CD8-positive, alpha-beta memory T cell (primary cell): ENCODE measurements around the gene HS2ST1. TPM values are rescaled to one million over a fixed set of nuclear protein-coding genes. Genes with fewer than 3 reads are reported as not detected.

ENCODE experiments used
- CTCF ChIA-PET: fragments of 350-600 bp; sonication (Branson Sonifier 250); formaldehyde crosslinking; loops from one replicate; lab custom pipeline; 2021; ENCODE audit warnings: antibody characterized with exemption; lab: Charles Lee
- POLR2A ChIA-PET: fragments of 350-600 bp; sonication (Branson Sonifier 250); formaldehyde crosslinking; loops from one replicate; lab custom pipeline; 2021; ENCODE audit warnings: antibody characterized with exemption; lab: Charles Lee
- DNase-seq, 5 donors: peaks; one replicate each; pipeline versions ENCODE4 v3.0.0 to v3.0.0-alpha.2; 2020 to 2022; ENCODE audit warnings: mixed read lengths in 1 of 5
- H3K27ac ChIP-seq: one replicate; pipeline ENCODE4 v1.7.0; 2013; ENCODE audit warnings: low read depth, mild to moderate bottlenecking, low read length, moderate library complexity
- H3K27me3 ChIP-seq: 2 replicates; pipeline ENCODE4 v1.7.0; 2013; ENCODE audit warnings: low read length, mild to moderate bottlenecking; ENCODE audit not compliant: insufficient read depth, poor library complexity, severe bottlenecking
- H3K36me3 ChIP-seq: 2 replicates; pipeline ENCODE4 v1.7.0; 2013; ENCODE audit warnings: mild to moderate bottlenecking, low read length, moderate library complexity; ENCODE audit not compliant: insufficient read depth
- H3K4me1 ChIP-seq: 2 replicates; pipeline ENCODE4 v1.7.0; 2013; ENCODE audit warnings: mild to moderate bottlenecking, low read length, moderate library complexity; ENCODE audit not compliant: insufficient read depth
- H3K4me3 ChIP-seq: 2 replicates; pipeline ENCODE4 v1.7.0; 2013; ENCODE audit warnings: mild to moderate bottlenecking, low read length
- H3K9me3 ChIP-seq: 2 replicates; pipeline ENCODE4 v1.7.0; 2013; ENCODE audit warnings: mild to moderate bottlenecking, low read length
- H3K27ac Mint-ChIP-seq, 8 donors: one replicate each; pipeline ENCODE4 v1.8.0; 2020 to 2021; ENCODE audit warnings: mixed read lengths in 8 of 8, mild to moderate bottlenecking in 6 of 8, inconsistent platforms in 3 of 8, moderate library complexity in 3 of 8
- H3K27me3 Mint-ChIP-seq, 2 donors: one replicate each; pipeline ENCODE4 v1.8.0; 2020 to 2021; ENCODE audit warnings: mixed read lengths in 2 of 2, mild to moderate bottlenecking in 1 of 2, moderate library complexity in 1 of 2
- H3K36me3 Mint-ChIP-seq, 3 donors: one replicate each; pipeline ENCODE4 v1.8.0; 2020 to 2021; ENCODE audit warnings: mixed read lengths in 3 of 3, inconsistent platforms in 1 of 3, mild to moderate bottlenecking in 1 of 3
- H3K4me1 Mint-ChIP-seq, 3 donors: one replicate each; pipeline ENCODE4 v1.8.0; 2020 to 2021; ENCODE audit warnings: mixed read lengths in 3 of 3, inconsistent platforms in 1 of 3, mild to moderate bottlenecking in 1 of 3
- H3K4me3 Mint-ChIP-seq, 7 donors: one replicate each; pipeline ENCODE4 v1.8.0; 2020 to 2021; ENCODE audit warnings: mixed read lengths in 7 of 7, mild to moderate bottlenecking in 6 of 7, moderate library complexity in 4 of 7, inconsistent platforms in 2 of 7
- H3K9me3 Mint-ChIP-seq, 5 donors: one replicate each; pipeline ENCODE4 v1.8.0; 2020 to 2022; ENCODE audit warnings: mixed read lengths in 5 of 5, mild to moderate bottlenecking in 3 of 5, moderate library complexity in 2 of 5, inconsistent platforms in 1 of 5
- polyA plus RNA-seq: library from polyadenylated mRNA; unstranded; fragments of 300-500 nt; fragmentation: Illumina TruSeq; gene quantifications from one replicate; pipeline ENCODE4 v1.2.3, GENCODE V29; 2021
- total RNA-seq, 2 experiments: library from RNA; stranded (reverse); gene quantifications; one replicate each; pipeline ENCODE4 v1.2.3, GENCODE V29; 2021

Gene HS2ST1
- total and polyA plus RNA-seq, 3 experiments from 2014 or later: 8.4 to 20.2 (median 18.8) TPM

DNA sequence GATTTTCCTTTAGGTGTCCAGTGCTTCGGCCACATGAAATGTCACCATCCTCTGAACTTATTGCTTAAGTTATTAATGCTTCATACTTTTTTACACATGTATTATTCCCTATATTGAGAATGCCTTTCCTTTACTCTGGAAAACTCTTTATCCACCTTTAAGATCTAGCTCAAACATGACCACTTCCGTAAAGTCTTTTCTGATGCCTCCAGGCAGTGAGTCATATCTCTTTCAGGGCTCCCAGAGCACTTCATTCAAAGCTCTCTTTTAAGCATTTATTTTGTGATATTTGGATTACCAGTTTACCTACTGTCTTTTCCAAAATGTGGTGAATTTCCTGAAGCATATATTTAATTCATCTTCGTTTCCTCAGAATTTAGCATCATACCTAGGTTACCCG lies 178.9 kb downstream of the HS2ST1 start:
- DNase-seq: no peak
- Histone ChIP-seq H3K4me1 (no peaks in the 10 kb centered on the region), H3K36me3 (no peaks in the 10 kb centered on the region), H3K9me3 (no peaks in the 10 kb centered on the region), H3K27ac (no peak overlapping the region), H3K4me3 (no peak overlapping the region), H3K27me3 (no peaks in the 10 kb centered on the region)
- H3K4me3 Mint-ChIP-seq: no peak overlapping the region
- no peak overlapping the region for H3K27ac Mint-ChIP-seq
- ChIA-PET CTCF (interaction anchor here (2.5 kb wide), 1 partner anchor 8 kb away, joined by 7 read pairs; no protein-coding TSS in a partner anchor), POLR2A (no interaction called here)
- peaks cover 0 to 3% (median 0%) of the 10 kb centered on the region in 5 donors for H3K9me3 Mint-ChIP-seq
- peaks cover 2 to 10% (median 6%) of the 10 kb centered on the region in 3 donors for H3K4me1 Mint-ChIP-seq
- H3K27me3 Mint-ChIP-seq: no peaks in the 10 kb centered on the region
- peaks cover 5 to 13% (median 9%) of the 10 kb centered on the region in 3 donors for H3K36me3 Mint-ChIP-seq

GRCh38 chr1:87094238-87094637 lies 179.8 kb downstream of the HS2ST1 start:
- H3K4me1 ChIP-seq: no peaks in the 10 kb centered on the region
- H3K27me3 ChIP-seq: no peaks in the 10 kb centered on the region
- Mint-ChIP-seq H3K27ac (no peak overlapping the region), H3K4me3 (no peak overlapping the region), H3K9me3 (peaks cover 0 to 3% (median 2%) of the 10 kb centered on the region in 5 donors), H3K4me1 (peaks cover under 1 to 5% (median 2%) of the 10 kb centered on the region in 3 donors), H3K36me3 (peaks cover 5 to 16% (median 13%) of the 10 kb centered on the region in 3 donors), H3K27me3 (no peaks in the 10 kb centered on the region)
- H3K27ac ChIP-seq: no peak overlapping the region
- no peaks in the 10 kb centered on the region for H3K9me3 ChIP-seq
- no peaks in the 10 kb centered on the region for H3K36me3 ChIP-seq
- no peak for DNase-seq
- ChIA-PET CTCF (interaction anchor here (2.5 kb wide), 1 partner anchor 9 kb away, joined by 7 read pairs; no protein-coding TSS in a partner anchor), POLR2A (no interaction called here)
- H3K4me3 ChIP-seq: no peak overlapping the region

- H3K36me3 Mint-ChIP-seq: peaks cover 25 to 39% (median 36%) of the 10 kb centered on the region in 3 donors
- H3K27me3 ChIP-seq: no peaks in the 10 kb centered on the region
- no peak overlapping the region for H3K4me3 ChIP-seq
- CTCF ChIA-PET: interaction anchor here (1.0 kb wide), 1 partner anchor 15 kb away, joined by 3 read pairs; no protein-coding TSS in a partner anchor
- H3K36me3 ChIP-seq: no peaks in the 10 kb centered on the region
- peaks cover 0 to 12% (median 7%) of the 10 kb centered on the region in 5 donors for H3K9me3 Mint-ChIP-seq
- H3K9me3 ChIP-seq: no peaks in the 10 kb centered on the region
- no peaks in the 10 kb centered on the region for H3K4me1 Mint-ChIP-seq
- H3K27ac ChIP-seq: no peak overlapping the region
- no peak overlapping the region for H3K4me3 Mint-ChIP-seq
- no peak overlapping the region for H3K27ac Mint-ChIP-seq
- no peak for DNase-seq
- POLR2A ChIA-PET: no interaction called here
- H3K4me1 ChIP-seq: no peaks in the 10 kb centered on the region
- no peaks in the 10 kb centered on the region for H3K27me3 Mint-ChIP-seq
Observed at GRCh38 chr1:87100271-87100670, 185.8 kb downstream of the HS2ST1 start.

DNA sequence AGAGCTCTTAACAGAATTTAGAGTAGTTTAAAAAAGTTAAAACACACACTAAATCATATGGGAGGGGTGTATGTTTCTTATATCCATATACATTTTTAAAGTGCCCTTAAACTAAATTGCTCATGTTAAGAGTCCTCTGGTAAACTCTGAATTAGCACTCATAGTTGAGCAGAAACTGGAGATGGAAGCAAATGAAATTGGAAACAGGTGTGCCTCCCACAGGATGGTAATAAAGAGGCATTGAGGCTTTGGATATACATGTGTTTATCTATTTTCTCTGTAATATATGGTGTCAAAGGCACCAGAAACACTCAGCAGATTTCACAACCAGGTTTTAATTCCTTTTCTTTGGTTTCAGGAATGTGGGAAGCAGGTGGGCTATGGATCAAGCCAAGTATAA lies 188.6 kb downstream of the HS2ST1 start:
- no peak overlapping the region for H3K27ac ChIP-seq
- no peak for DNase-seq
- POLR2A ChIA-PET: no interaction called here
- H3K4me1 ChIP-seq: no peaks in the 10 kb centered on the region
- CTCF ChIA-PET: no interaction called here
- H3K4me3 ChIP-seq: no peak overlapping the region
- Mint-ChIP-seq H3K36me3 (peaks cover 22 to 32% (median 30%) of the 10 kb centered on the region in 3 donors), H3K4me1 (no peaks in the 10 kb centered on the region), H3K27ac (no peak overlapping the region), H3K4me3 (no peak overlapping the region), H3K27me3 (no peaks in the 10 kb centered on the region), H3K9me3 (peaks cover 0 to 10% (median 7%) of the 10 kb centered on the region in 5 donors)
- H3K27me3 ChIP-seq: no peaks in the 10 kb centered on the region
- no peaks in the 10 kb centered on the region for H3K36me3 ChIP-seq
- H3K9me3 ChIP-seq: no peaks in the 10 kb centered on the region

- Histone ChIP-seq H3K27ac (no peak overlapping the region), H3K9me3 (no peaks in the 10 kb centered on the region), H3K4me1 (no peaks in the 10 kb centered on the region), H3K4me3 (no peak overlapping the region), H3K36me3 (no peaks in the 10 kb centered on the region), H3K27me3 (no peaks in the 10 kb centered on the region)
- H3K27ac Mint-ChIP-seq: no peak overlapping the region
- peaks cover 0 to 9% (median 7%) of the 10 kb centered on the region in 5 donors for H3K9me3 Mint-ChIP-seq
- CTCF ChIA-PET: no interaction called here
- H3K4me1 Mint-ChIP-seq: no peaks in the 10 kb centered on the region
- POLR2A ChIA-PET: no interaction called here
- H3K36me3 Mint-ChIP-seq: peaks cover 22 to 30% (median 24%) of the 10 kb centered on the region in 3 donors
- no peak overlapping the region for H3K4me3 Mint-ChIP-seq
- no peak for DNase-seq
- H3K27me3 Mint-ChIP-seq: no peaks in the 10 kb centered on the region
Observed at GRCh38 chr1:87104140-87104539, 189.7 kb downstream of the HS2ST1 start.

DNA sequence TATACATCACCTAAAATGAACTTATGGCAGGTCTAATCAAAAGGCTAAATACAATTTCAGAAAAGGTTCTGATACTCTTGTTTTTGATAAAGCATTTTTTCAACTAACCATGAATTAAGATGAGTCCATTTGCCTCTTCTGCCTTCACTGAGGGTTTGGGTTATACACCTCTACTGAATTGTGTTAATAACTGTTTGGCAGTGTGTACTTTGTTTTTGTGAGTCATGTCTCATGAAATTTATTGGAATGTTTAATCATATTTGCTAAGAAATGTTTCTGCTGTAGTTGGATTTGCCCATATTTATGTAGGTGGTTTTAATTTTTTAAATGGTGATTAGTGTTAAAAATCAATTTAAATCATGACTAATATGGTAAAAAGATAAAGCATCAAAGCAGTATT lies 190.5 kb downstream of the HS2ST1 start:
- Histone ChIP-seq H3K9me3 (no peaks in the 10 kb centered on the region), H3K36me3 (no peaks in the 10 kb centered on the region), H3K27me3 (no peaks in the 10 kb centered on the region), H3K27ac (no peak overlapping the region), H3K4me3 (no peak overlapping the region), H3K4me1 (no peaks in the 10 kb centered on the region)
- no peak for DNase-seq
- no peak overlapping the region for H3K4me3 Mint-ChIP-seq
- POLR2A ChIA-PET: no interaction called here
- no peaks in the 10 kb centered on the region for H3K27me3 Mint-ChIP-seq
- H3K9me3 Mint-ChIP-seq: peaks cover 0 to 5% (median 4%) of the 10 kb centered on the region in 5 donors
- CTCF ChIA-PET: no interaction called here
- H3K4me1 Mint-ChIP-seq: no peaks in the 10 kb centered on the region
- peaks cover 16 to 25% (median 18%) of the 10 kb centered on the region in 3 donors for H3K36me3 Mint-ChIP-seq
- no peak overlapping the region for H3K27ac Mint-ChIP-seq

GRCh38 chr1:87106144-87106543 lies 191.7 kb downstream of the HS2ST1 start:
- POLR2A ChIA-PET: no interaction called here
- no peak for DNase-seq
- Mint-ChIP-seq H3K4me3 (no peak overlapping the region), H3K27me3 (no peaks in the 10 kb centered on the region), H3K36me3 (peaks cover 8 to 20% (median 16%) of the 10 kb centered on the region in 3 donors), H3K4me1 (no peaks in the 10 kb centered on the region), H3K27ac (peak overlapping the region in 1 of 8 donors; percentile 20), H3K9me3 (peaks cover 0 to 5% (median 2%) of the 10 kb centered on the region in 5 donors)
- CTCF ChIA-PET: no interaction called here
- H3K36me3 ChIP-seq: no peaks in the 10 kb centered on the region
- H3K4me1 ChIP-seq: no peaks in the 10 kb centered on the region
- no peak overlapping the region for H3K4me3 ChIP-seq
- H3K27me3 ChIP-seq: no peaks in the 10 kb centered on the region
- H3K9me3 ChIP-seq: no peaks in the 10 kb centered on the region
- no peak overlapping the region for H3K27ac ChIP-seq

GRCh38 chr1:87106867-87107266 lies 192.4 kb downstream of the HS2ST1 start:
- no peaks in the 10 kb centered on the region for H3K9me3 ChIP-seq
- H3K4me1 Mint-ChIP-seq: no peaks in the 10 kb centered on the region
- H3K27me3 ChIP-seq: no peaks in the 10 kb centered on the region
- no peak overlapping the region for H3K27ac Mint-ChIP-seq
- H3K9me3 Mint-ChIP-seq: no peaks in the 10 kb centered on the region
- H3K36me3 Mint-ChIP-seq: peaks cover 4 to 18% (median 13%) of the 10 kb centered on the region in 3 donors
- H3K4me3 ChIP-seq: no peak overlapping the region
- CTCF ChIA-PET: no interaction called here
- DNase-seq: no peak
- no peak overlapping the region for H3K4me3 Mint-ChIP-seq
- no peaks in the 10 kb centered on the region for H3K36me3 ChIP-seq
- POLR2A ChIA-PET: no interaction called here
- H3K27ac ChIP-seq: no peak overlapping the region
- no peaks in the 10 kb centered on the region for H3K4me1 ChIP-seq
- H3K27me3 Mint-ChIP-seq: no peaks in the 10 kb centered on the region
